GM21367 (cell line): ENCODE results near the gene OR4D1.

ENCODE experiments used
- ATAC-seq: cut with Tn5 transposase; IDR thresholded peaks from one replicate; pipeline ENCODE4 v1.9.1; 2021; ENCODE audit not compliant: unreplicated experiment

The OR4D1 gene

DNA sequence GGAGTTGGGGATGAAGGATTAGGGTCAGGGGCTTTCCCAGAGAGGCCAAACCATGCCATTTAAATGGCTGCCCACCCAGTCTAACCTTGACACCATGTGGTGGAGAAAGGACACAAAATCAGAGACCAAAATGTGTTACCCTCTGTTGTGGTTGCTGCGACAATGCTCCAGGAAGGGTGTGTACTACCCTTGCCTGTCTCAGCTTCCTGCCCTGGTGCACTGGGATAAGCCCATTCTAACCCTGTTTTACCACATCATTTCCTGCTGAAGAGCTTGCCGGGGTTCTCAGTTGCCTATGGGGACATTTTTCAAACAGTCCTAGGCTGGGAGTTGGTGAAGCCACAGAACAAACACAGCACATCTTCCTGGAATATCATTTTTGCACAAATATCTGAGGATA, 4.9 kb downstream of the OR4D1 start:
- ATAC-seq, result no peak

DNA sequence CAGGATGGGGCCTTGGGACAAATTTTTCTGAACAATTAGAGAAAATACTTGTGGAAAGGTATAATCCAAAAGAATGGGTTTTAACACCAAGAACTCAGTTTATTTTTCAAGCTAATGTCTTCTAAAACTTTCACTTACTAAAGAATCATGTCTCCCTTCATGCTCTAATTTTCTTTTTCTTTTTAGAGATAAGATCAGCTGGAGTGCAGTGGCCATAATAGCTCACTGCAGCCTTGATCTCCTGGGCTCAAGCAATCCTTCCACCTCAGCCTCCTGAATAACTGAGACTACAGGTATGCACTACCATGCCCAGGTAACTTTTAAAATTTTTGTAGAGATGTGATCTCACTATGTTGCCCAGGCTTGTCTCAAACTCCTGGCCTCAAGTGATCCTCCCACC, 5.5 kb downstream of the OR4D1 start:
- no peak for ATAC-seq

DNA sequence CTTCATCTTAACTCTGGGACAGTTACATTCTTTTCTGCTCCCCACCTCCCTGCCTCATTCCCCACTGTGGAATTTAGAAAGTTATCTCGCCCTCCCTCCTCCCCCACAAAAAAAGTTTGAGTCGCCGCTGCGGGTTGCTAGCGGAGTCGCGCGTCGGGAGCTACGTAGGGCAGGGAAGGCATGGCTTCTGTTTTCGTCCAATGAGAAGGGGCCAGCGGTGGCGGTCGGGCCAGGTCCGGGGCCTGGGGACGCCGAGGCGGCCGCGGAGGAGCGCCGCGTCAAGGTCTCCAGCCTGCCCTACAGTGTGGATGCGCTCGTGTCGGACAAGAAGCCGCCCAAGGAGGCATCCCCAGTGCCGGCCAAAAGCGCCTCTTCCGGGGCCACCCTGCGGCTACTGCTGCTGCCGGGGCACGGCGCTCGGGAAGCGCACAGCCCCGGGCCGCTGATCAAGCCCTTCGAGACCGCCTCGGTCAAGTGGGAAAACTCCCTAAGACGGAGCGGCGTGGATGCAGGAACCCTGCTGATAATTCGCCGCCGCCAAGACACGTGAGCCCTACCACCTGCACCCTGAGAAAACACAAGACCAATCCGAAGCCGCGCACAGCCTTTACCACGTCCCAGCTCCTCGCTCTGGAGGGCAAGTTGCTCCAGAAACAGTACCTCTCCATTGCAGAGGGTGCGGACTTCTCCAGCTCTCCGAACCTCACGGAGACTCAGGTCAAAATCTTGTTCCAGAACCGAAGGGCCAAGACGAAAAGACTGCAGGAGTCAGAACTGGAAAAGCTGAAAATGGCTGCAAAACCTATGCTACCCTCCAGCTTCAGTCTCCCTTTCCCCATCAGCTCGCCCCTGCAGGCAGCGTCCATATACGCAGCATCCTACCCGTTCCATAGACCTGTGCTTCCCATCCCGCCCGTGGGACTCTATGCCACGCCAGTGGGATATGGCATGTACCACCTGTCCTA, 8.9 kb downstream of the OR4D1 start:
- ATAC-seq, result no peak

DNA sequence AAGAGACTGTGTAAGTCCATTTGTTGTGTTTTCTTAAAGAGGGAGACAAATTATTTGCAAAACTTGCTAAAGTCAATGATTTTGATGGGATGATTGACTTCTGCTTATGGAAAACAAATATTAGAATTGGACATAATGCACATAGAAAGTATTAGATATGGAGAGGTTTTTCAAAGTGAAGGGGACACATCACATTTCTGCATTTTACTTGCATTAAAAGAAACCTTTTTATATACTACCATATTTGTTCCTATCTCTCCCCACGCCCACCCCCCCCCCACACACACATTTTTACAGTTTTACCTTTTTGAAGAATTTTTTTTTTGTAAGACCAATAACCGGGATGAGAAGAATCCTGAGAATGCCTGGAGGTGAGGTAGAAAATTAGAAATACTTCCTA, 10.0 kb downstream of the OR4D1 start:
- no peak for ATAC-seq

DNA sequence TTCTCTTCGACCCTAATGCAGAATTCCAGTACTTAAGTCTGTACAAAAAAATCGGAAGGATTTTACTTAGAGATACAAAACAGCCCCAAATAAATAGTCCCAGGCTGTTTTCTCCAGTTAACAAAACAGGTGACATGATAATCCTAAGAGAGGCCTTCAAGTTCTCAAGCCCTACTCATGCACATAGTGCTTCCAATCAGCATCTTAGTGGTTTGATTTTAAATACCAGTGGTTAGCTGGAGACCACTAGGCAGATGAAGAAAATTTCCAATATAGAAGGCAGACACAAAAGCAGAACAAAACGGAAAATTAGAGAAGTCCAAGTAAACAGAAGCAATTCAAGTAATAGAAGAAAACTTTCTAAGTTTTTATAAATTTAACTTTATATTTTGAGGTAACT, 13.4 kb downstream of the OR4D1 start:
- ATAC-seq, result no peak

DNA sequence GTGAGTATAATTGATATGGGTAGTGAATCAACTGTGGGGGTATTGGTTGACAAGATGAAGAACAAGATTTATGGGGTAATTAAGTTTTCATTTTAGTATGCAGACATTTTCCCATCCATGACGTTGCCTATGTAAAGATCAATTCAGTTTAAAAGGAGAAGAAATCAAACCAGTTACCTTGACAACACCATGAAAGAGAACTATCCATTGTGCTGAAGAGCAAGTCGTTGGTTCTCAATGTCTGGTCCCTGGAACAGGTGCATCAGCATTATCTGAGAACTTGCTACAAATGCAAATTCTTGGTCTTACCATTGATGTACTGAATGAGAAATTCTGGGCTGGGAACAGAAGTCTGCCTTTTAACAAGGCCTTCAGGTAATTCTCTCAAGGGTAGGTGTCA, 17.8 kb downstream of the OR4D1 start:
- ATAC-seq, result no peak

DNA sequence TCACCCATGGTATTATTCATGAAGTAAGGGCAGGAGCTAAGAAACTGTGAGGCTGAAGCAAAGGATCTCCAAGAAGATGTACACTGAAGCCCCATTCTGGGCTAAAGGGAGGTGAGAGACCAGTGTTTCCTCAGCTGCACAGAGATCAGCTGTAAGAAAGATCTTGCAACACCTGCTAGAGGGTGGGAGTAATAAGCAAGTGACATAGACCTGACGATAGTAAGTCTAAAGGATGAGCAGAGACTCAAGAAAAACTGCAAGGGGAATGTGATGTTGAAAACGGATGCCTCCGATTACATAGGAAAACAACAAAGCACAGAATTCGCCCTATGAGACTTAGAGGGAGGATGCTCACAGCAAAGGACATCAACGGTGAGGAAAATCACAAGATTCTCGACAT, 18.5 kb downstream of the OR4D1 start, which contains the start of gene OR4D2:
Gene OR4D2 (plus strand): TSS at position 301 of the 400 bp plus-strand sequence. CDS start 2,674 bp downstream, outside the sequence.
- ATAC-seq, result no peak

DNA sequence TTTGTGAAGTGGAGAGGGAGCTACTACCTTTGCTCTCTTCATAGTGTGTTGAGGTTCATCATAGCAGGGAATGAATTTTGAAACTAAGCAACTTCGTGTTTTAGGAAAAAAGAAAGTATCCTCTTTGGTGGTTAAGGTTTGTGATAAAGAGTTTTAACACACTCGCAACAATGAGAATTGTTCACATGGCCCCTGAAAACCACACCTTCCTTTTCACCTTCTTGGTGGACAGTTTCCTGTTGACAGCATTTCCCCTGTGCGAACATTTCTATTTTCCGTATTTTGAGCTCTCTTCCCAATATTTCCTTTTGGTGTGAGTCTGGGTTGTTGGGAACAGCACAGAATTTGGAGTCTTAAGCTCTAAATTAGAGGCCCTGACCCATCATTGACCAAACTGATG, 22.4 kb downstream of the OR4D1 start:
- no peak for ATAC-seq

DNA sequence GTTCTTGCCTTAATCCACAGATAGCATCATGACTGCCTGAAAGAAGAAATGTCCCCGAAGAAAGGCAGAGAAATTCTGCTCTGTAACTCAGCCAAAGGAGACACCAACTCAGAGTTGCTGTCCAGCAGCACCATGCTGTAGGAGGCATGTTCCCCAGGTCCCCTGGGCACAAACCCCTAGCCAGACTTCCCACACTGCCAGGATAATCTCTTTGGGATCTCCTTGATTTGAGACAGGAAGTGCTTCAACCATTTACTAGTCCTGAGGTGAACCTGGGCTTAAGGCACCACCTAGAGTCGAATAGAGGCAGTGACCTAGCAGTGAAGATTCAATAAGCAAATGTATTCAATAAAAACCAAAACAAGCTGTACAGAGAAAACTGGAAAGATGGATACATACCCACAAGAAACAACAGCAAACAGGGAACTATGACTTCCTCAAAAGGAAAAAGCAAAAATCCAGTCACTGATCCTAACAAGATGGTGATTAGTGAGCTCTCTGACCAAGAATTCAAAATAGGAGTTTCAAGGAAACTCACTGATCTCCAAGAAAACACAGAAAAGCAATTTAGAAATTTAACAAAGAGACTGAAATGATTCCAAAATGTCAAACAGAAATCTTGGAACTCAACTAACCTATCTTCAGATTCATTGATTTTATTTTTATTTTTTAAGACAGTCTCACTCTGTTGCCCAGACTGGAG, 24.3 kb downstream of the OR4D1 start:
- ATAC-seq, result no peak

DNA sequence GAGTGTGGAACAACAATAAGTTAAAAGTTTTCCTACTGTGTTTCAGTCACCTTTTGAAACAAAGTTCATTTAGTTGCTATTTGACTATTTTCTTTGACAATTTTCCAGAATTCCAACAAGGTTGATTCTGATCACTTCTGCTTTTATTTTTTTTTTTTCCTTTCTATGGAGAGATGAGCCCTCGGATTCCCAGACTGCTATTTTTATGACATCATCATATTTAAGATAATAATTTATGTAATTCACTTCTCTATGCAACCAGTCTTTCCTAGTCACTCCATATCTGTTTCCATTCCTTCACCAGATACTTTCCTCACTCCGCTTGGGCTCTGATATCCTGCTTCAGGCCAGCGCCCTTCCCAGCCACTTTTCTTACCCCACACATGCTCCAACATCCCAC, 26.7 kb downstream of the OR4D1 start:
- no peak for ATAC-seq

DNA sequence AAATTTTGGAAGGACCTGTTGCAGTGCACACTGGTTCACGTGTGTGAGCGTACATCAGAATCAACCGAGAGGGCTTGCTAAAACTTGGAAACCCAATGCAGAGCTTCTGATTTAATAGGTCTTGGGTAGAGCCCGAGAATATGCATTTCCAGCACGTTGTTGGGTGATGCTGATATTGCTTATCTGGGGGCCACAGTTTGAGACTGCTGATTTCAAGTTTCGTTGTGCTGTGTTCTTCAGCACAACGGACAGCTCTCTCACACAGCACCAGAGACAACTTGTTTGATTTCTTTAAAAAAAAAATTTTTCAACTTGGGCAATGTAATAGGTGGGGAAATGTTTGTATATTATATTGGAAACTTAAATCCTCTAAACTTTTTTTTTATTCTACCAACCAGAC, 28.0 kb downstream of the OR4D1 start:
- no peak for ATAC-seq

DNA sequence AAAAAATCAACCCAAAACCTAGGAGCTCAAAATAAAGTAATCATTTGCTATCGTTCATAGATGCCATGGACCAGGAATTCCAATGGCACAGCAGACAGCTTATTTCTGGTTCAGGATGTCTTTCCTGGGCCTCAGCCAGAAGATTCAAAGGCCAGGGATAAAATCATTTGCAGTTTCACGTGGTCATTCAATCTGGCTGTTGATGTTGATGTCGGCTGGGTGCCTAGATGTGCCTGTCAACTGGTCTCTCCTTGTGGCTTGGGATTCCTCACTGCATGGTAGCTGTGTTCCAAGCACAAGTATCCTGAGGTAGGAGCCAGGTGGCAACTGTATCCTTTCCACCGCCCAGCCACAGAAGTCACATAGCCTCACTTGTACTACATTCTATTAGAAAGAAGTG, 33.6 kb downstream of the OR4D1 start:
- ATAC-seq, result no peak

DNA sequence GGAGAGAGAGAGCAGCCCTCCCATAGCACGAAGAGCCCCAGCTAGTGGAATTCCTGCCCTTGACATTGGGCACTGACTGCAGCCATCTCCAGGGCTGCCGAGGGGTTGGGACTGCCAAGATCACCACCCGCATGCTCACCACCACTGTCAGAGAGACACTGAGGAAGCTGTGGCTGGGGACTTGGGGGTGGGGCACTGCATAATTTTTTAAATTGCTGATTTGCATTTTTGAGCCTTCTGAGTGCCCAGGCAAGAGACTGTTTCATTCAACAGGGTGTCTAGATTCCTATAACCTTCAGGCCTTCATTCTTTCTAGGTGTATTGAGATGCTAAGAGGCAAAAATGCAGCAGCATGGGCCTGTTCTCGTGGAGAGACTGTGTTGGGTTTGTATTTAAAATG, 35.3 kb downstream of the OR4D1 start:
- ATAC-seq, result no peak

DNA sequence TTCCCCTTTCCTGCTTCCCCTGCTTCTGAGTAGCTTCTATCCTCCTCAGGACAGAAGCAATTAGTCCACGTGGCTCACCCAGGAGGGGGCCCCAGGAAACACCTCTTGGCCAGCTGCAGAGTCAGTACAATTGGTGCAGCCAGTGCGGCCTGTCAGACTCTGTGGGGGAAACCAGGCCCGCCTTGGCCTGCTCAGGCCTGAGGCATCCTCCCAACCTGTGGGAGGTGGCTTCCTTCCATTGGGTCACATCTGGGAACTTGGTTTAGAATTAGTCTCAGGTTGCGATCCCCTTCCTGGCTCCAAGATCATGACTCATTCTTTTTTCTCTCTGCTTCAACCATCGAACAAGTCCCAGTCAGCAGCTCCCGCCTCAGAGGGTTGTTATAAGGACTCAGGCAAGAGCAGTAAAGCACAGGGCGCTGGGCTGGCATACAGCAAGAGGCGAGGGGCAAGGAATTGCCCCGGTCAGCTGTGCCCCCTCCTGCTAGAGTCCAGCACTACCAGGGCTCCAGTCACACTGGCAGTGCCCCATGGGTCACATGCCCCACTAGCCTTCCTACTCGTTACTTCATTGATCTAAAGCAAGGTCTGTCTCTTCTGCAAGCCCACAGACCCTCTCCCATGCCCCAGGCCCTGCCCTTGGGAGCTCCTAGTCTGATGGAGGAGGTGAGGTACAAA, 36.3 kb downstream of the OR4D1 start:
- ATAC-seq, result no peak

DNA sequence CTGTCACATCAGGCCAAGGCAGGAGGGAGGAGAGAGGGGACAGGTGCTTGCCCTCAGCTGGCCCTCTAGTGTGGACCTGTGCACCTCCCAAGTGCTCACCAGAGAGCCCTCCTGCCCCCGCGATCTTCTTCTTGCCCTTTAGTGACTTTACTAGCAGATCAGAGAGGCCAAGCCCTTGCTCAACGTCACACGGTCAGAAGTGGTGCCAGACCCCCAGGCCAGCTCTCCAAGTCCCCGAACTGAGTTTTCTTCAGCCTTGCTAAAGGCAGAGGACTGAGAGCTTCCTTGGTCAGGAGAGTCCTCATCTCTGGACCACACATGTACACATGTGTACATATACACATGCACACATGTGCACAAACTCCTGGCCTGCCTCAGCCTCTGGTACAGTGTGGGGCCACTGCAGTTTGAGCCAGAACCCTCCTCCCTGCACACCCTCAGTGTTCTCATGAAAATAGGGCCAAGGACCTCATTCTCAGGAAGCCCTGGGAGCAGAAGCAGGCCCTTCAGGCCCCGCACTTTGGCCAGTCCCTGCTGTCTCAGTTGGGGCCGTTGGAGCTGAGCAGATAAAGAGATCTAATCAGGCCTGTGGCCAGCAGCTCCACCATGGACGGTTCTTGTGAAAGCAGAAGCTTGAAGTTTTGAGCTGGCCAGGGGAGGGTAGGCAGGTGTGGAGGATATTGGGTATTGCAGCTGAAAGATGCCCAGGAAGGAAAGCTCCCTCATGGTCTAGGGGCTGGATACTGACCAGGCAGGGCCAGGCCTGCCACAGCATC, 37.0 kb downstream of the OR4D1 start:
- ATAC-seq, result no peak

DNA sequence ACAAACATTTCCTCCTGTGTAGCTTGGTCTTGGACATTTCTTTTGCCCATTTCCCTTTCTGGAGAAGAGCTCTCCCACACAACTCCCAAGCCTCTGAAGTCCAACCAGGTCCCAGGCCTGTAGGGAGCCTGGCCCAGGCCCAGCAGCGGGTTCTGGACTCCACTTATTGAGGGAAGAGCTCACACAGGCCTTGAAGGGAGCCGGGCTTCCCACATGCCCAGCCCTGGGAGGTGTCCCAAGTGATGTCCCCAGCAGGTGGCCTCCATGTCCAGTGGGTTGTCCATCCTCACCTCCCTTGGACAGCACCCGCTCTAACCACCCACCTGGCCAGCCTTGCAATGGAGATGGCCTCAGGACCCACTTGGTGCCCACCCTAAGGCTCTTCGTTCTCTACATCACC, 38.4 kb downstream of the OR4D1 start:
- no peak for ATAC-seq

DNA sequence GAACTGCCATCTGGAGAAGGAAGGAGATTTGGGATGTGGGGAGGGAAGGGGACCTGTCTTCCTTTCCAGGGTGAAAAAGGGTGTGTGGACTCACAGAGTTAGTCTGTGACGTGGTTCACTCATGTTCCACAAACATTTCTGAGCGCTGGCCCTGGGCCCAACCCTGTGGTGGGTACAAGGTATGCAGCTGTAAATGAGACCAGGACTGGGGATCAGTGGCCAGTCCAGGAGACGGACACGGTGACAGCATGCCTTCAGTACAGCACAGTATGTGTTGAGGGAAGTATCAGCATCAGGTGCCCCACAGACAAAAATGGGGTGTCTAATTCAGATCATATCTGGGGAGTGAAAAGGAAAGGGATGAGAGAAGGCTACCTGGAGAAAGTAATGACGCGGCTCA, 38.9 kb downstream of the OR4D1 start:
- ATAC-seq, result no peak

DNA sequence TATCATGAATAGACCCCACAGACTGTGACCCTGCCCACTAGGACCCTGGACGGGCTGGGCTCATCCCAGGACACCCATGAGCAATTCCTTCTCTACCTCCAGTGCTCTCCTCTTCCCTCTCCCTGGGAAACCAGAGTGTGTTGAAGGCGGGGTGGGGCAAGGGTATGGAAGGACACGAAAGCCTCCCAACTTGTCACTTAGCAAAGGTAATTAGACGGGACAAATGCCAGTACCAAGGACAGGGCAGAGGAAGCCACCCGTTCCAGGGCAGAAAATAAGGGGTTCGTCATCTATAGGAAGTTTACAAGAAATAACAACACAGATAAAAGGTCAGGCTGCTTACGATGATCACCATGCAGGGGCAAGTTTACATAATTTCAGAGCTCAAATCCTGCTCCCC, 39.5 kb downstream of the OR4D1 start:
- ATAC-seq, result no peak

DNA sequence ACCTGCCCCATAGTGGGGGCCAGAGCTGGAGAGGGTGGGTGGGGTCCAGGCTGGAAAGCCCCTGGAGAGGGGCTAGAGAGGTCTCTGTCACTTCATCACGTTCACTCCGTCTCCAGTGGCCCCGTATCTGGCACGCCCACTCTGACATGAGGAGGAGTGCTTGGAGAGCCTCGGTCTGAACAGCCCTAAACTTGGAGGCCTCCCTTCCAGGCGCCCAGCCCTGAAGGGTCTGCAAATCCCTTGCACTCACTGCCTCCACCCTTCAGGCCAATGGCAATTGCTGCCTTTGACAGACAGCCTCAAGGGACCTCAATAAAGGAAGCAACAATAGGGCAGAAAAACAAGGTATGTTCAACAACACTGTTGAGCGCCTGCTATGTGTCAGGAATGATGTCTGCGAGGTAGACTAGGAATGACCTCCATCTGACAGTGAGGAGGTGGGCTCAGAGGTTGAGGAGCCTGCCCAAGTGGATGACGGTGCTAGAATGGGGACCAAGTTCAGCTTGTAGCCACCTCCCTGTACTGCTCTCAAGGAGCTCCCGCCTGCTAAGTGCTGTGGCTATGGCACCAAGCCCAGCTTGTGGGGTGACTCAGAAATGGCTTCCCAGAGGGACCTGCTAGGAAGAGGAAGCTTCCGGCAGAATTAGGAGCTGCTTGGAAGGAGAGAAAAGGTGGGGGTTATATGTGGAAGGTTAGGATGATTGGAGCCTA, 41.4 kb downstream of the OR4D1 start:
- ATAC-seq, result no peak

DNA sequence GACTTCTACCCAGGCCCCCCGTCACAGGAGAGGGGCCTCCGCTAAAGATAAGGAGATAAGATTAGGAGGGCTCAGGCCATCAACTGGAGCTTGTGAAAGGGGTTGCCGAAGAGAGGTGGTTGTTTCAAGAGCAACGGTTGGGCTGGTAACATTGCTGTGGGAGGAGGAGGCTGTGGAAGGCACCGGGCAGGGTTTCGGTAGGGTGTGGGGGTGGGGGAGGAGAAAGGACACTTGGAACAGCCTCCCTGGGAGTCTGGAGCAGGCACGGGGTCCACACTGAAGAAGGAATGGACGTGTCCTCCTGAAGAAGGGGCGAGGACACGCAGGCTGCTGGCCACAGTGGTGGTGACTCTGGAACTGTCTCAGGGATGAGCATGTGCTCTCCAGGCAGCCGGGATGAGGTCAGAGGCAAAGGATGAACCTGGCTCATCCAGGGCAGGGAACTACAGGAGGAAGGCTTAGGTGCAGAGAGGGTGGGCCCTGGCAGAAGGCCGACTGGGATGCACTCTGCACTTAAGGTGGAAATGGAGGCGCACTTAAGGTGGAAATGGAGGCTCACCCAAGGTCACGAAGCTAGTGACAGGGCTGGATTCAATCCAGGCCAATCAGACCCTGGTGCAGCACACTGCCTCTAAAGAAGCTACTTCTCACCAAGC, 43.2 kb downstream of the OR4D1 start:
- no peak for ATAC-seq
